GM20000 (cell line): ENCODE results near the gene MRPS5.

ENCODE experiments used
- DNase-seq: peaks from one replicate; pipeline ENCODE4 v3.0.0; 2012; ENCODE audit warnings: low spot score
- CTCF ChIP-seq: IDR thresholded peaks from 2 replicates; pipeline ENCODE4 v1.5.1; 2012; ENCODE audit warnings: mild to moderate bottlenecking, control low read depth; ENCODE audit errors: extremely low read depth, missing control alignments

MRPS5 gene

GRCh38 chr2:95058989-95059641 lies 62.5 kb downstream of the MRPS5 start:
- no peak for DNase-seq
- no peak for TF ChIP-seq CTCF

- DNase-seq: no peak
- no peak for TF ChIP-seq CTCF
Measured at GRCh38 chr2:95058466-95058988, 63.1 kb downstream of the MRPS5 start.

- no peak for DNase-seq
- TF ChIP-seq CTCF: no peak
Measured at GRCh38 chr2:95057535-95058370, 63.9 kb downstream of the MRPS5 start.

GRCh38 chr2:95056461-95057459 lies 64.8 kb downstream of the MRPS5 start:
- TF ChIP-seq CTCF: no peak
- DNase-seq: no peak

GRCh38 chr2:95056044-95056443 lies 65.6 kb downstream of the MRPS5 start:
- DNase-seq: no peak
- no peak for TF ChIP-seq CTCF

GRCh38 chr2:95055262-95055661 lies 66.3 kb downstream of the MRPS5 start:
- TF ChIP-seq CTCF: no peak
- no peak for DNase-seq

GRCh38 chr2:95054016-95054415 lies 67.6 kb downstream of the MRPS5 start:
- no peak for TF ChIP-seq CTCF
- no peak for DNase-seq
